Stimulated activated CD4-positive, alpha-beta T cell treated with anti-CD3 and anti-CD28 coated beads, TNF-alpha, amount 100 ng/mL, for 48 hours (primary cell): ENCODE data around the gene GNA15.

Experiments used
- DNase-seq, 3 donors: peaks; one replicate each; pipeline ENCODE4 v3.0.0-alpha.2; 2020; ENCODE audit warnings: low read depth in 3 of 3

GNA15 gene

GRCh38 chr19:3208317-3209207, 72.7 kb downstream of the GNA15 start:
- DNase-seq = no peak

- peak; percentile 46 to 58 (median 50) for DNase-seq
These were observed 74.6 kb downstream of the GNA15 start for GRCh38 chr19:3210347-3211017.

- no peak for DNase-seq
These were observed 75.4 kb downstream of the GNA15 start for GRCh38 chr19:3211191-3211590.

- DNase-seq = no peak
These were observed 77.3 kb downstream of the GNA15 start for GRCh38 chr19:3213159-3213558.
